WTC11 (cell line): ENCODE results near the gene VIM. TPM values are rescaled to one million over a fixed set of nuclear protein-coding genes. Genes with fewer than 3 reads are reported as not detected.

Experiments
- ATAC-seq: fragments of 200-7000 bp; cut with Tn5 transposase; 2 replicates; pipeline ENCODE4 v1.10.0; 2021; ENCODE audit warnings: mild to moderate bottlenecking, moderate library complexity
- CTCF ChIA-PET: fragments of 300-600 bp; sonication (Branson Sonifier 250); formaldehyde crosslinking; loops from one replicate; lab custom pipeline; 2021; ENCODE audit warnings: antibody characterized with exemption; lab: Charles Lee
- POLR2A ChIA-PET: fragments of 350-600 bp; sonication (Branson Sonifier 250); formaldehyde crosslinking; loops from one replicate; lab custom pipeline; 2021; ENCODE audit warnings: antibody characterized with exemption; lab: Charles Lee
- DNase-seq: peaks from one replicate; pipeline ENCODE4 v3.0.0; 2021; ENCODE audit warnings: low spot score
- H3K27ac Mint-ChIP-seq: 2 replicates; pipeline ENCODE4 v1.8.0; 2021; ENCODE audit warnings: mixed read lengths
- H3K27me3 Mint-ChIP-seq: 2 replicates; pipeline ENCODE4 v1.8.0; 2021; ENCODE audit warnings: low read depth, mild to moderate bottlenecking, moderate library complexity, mixed read lengths
- H3K36me3 Mint-ChIP-seq: 2 replicates; pipeline ENCODE4 v1.8.0; 2021; ENCODE audit warnings: mixed read lengths
- H3K4me1 Mint-ChIP-seq: 2 replicates; pipeline ENCODE4 v1.8.0; 2022; ENCODE audit warnings: mixed read lengths
- H3K4me3 Mint-ChIP-seq: 2 replicates; pipeline ENCODE4 v1.8.0; 2021; ENCODE audit warnings: mild to moderate bottlenecking, moderate library complexity, mixed read lengths
- H3K9me3 Mint-ChIP-seq: 2 replicates; pipeline ENCODE4 v1.8.0; 2021; ENCODE audit warnings: mixed read lengths
- ATF2 ChIP-seq: sonication (generic); formaldehyde crosslinking; IDR thresholded peaks from 2 replicates; pipeline ENCODE4 v1.8.1; 2022; ENCODE audit warnings: low read depth, missing genetic modification reagents, borderline replicate concordance
- ETV6 ChIP-seq: sonication (generic); formaldehyde crosslinking; IDR thresholded peaks from 2 replicates; pipeline ENCODE4 v1.8.1; 2022; ENCODE audit warnings: mild to moderate bottlenecking, missing genetic modification reagents
- FOXK1 ChIP-seq: sonication (generic); formaldehyde crosslinking; IDR thresholded peaks from 2 replicates; pipeline ENCODE4 v1.8.0; 2022; ENCODE audit warnings: mild to moderate bottlenecking, moderate library complexity, missing genetic modification reagents
- FOXP4 ChIP-seq: sonication (generic); formaldehyde crosslinking; IDR thresholded peaks from 2 replicates; pipeline ENCODE4 v1.8.0; 2022; ENCODE audit warnings: mild to moderate bottlenecking, missing genetic modification reagents
- GABPB1 ChIP-seq: sonication (generic); formaldehyde crosslinking; IDR thresholded peaks from 2 replicates; pipeline ENCODE4 v1.8.1; 2023; ENCODE audit warnings: mild to moderate bottlenecking, missing genetic modification reagents
- HMGA2 ChIP-seq: fragments of 250-450 bp; sonication (Bioruptor Pico); IDR thresholded peaks from 2 replicates; pipeline ENCODE4 v1.4.0; 2021; ENCODE audit warnings: mild to moderate bottlenecking, moderate library complexity
- KAT7 ChIP-seq: sonication (generic); formaldehyde crosslinking; IDR thresholded peaks from 2 replicates; pipeline ENCODE4 v1.8.1; 2023; ENCODE audit warnings: missing genetic modification reagents, mild to moderate bottlenecking, borderline replicate concordance
- NFATC4 ChIP-seq: fragments of 250-450 bp; sonication (Bioruptor Pico); IDR thresholded peaks from 2 replicates; pipeline ENCODE4 v1.9.0; 2021; ENCODE audit warnings: mild to moderate bottlenecking
- NFE2L1 ChIP-seq: sonication (generic); formaldehyde crosslinking; IDR thresholded peaks from 2 replicates; pipeline ENCODE4 v1.8.1; 2023; ENCODE audit warnings: missing genetic modification reagents
- RORB ChIP-seq: fragments of 250-450 bp; sonication (Bioruptor Pico); IDR thresholded peaks from 2 replicates; pipeline ENCODE4 v1.9.0; 2021; ENCODE audit warnings: mild to moderate bottlenecking
- STAT6 ChIP-seq: sonication (generic); formaldehyde crosslinking; conservative IDR thresholded peaks from 2 replicates; pipeline ENCODE4 v1.8.1; 2023; ENCODE audit warnings: mild to moderate bottlenecking, low read depth, missing genetic modification reagents, moderate library complexity
- TEAD4 ChIP-seq: sonication (generic); formaldehyde crosslinking; IDR thresholded peaks from 2 replicates; pipeline ENCODE4 v1.8.0; 2022; ENCODE audit warnings: mild to moderate bottlenecking, missing genetic modification reagents
- TP53 ChIP-seq: sonication (generic); formaldehyde crosslinking; IDR thresholded peaks from 2 replicates; pipeline ENCODE4 v1.8.1; 2023; ENCODE audit warnings: mild to moderate bottlenecking, missing genetic modification reagents
- ZBTB43 ChIP-seq: sonication (generic); formaldehyde crosslinking; IDR thresholded peaks from 2 replicates; pipeline ENCODE4 v1.8.1; 2023; ENCODE audit warnings: mild to moderate bottlenecking, missing genetic modification reagents
- ZNF671 ChIP-seq: fragments of 250-450 bp; sonication (Bioruptor Pico); IDR thresholded peaks from 2 replicates; pipeline ENCODE4 v1.8.0; 2021; ENCODE audit warnings: mild to moderate bottlenecking
- total RNA-seq: library from RNA; stranded (reverse); gene quantifications from 3 replicates; pipeline ENCODE4 v1.2.3, GENCODE V29; 2021
- TF ChIP-seq, protein P1 (sequence below): sonication (generic); formaldehyde crosslinking; conservative IDR thresholded peaks from 2 replicates; pipeline ENCODE4 v1.8.1; 2022; ENCODE audit warnings: mild to moderate bottlenecking, missing genetic modification reagents
- TF ChIP-seq, protein P2 (sequence below): sonication (generic); formaldehyde crosslinking; IDR thresholded peaks from 2 replicates; pipeline ENCODE4 v1.8.1; 2023; ENCODE audit warnings: mild to moderate bottlenecking, missing genetic modification reagents, borderline replicate concordance

The VIM gene
- total RNA-seq, 1 experiment from 2014 or later, result 74.1 TPM

- TF ChIP-seq TP53 (CRISPR knock-in tag), result no peak
Observed at GRCh38 chr10:17209881-17210280, 18.2 kb upstream of the VIM start (continued).

DNA sequence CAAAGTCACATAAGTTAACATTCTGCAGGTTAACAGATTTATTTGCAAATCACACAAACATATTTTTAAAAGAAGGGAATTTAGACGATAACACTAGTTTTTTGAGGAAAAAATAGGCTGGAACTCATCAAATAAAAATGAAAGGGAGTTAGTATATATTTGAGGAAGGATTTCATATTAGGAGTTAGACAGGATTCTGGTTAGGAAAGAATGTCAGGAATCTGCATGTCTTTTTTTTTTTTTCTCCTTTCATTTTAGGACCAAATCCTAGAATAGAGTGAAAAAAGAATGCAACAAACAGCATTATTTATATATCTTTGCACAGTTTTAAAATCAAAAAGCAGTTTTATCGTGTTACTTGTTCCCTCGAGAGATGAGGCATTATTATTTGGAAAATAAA lies 17.7 kb upstream of the VIM start:
- no peak for ATAC-seq
- H3K36me3 Mint-ChIP-seq, result no peaks in the 10 kb centered on the region
- ChIA-PET CTCF (no interaction called here), POLR2A (interaction anchor here (0.6 kb wide), 1 partner anchor 863 kb away, joined by 4 read pairs; no protein-coding TSS in a partner anchor)
- no peak overlapping the region for H3K27ac Mint-ChIP-seq
- H3K4me3 Mint-ChIP-seq, result no peak overlapping the region
- peaks cover 19% of the 10 kb centered on the region for H3K4me1 Mint-ChIP-seq
- no peaks in the 10 kb centered on the region for H3K27me3 Mint-ChIP-seq
- TF ChIP-seq FOXK1 (CRISPR knock-in tag), result no peak
- TF ChIP-seq GABPB1 (CRISPR knock-in tag), result no peak
- TF ChIP-seq STAT6, result no peak
- TF ChIP-seq, protein P1, sequence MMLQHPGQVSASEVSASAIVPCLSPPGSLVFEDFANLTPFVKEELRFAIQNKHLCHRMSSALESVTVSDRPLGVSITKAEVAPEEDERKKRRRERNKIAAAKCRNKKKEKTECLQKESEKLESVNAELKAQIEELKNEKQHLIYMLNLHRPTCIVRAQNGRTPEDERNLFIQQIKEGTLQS (CRISPR knock-in tag), result no peak
- TF ChIP-seq NFATC4 (CRISPR knock-in tag), result no peak
- TF ChIP-seq NFE2L1 (CRISPR knock-in tag), result no peak
- TF ChIP-seq ZNF671 (CRISPR knock-in tag), result no peak
- TF ChIP-seq KAT7, result no peak
- TF ChIP-seq, protein P2, sequence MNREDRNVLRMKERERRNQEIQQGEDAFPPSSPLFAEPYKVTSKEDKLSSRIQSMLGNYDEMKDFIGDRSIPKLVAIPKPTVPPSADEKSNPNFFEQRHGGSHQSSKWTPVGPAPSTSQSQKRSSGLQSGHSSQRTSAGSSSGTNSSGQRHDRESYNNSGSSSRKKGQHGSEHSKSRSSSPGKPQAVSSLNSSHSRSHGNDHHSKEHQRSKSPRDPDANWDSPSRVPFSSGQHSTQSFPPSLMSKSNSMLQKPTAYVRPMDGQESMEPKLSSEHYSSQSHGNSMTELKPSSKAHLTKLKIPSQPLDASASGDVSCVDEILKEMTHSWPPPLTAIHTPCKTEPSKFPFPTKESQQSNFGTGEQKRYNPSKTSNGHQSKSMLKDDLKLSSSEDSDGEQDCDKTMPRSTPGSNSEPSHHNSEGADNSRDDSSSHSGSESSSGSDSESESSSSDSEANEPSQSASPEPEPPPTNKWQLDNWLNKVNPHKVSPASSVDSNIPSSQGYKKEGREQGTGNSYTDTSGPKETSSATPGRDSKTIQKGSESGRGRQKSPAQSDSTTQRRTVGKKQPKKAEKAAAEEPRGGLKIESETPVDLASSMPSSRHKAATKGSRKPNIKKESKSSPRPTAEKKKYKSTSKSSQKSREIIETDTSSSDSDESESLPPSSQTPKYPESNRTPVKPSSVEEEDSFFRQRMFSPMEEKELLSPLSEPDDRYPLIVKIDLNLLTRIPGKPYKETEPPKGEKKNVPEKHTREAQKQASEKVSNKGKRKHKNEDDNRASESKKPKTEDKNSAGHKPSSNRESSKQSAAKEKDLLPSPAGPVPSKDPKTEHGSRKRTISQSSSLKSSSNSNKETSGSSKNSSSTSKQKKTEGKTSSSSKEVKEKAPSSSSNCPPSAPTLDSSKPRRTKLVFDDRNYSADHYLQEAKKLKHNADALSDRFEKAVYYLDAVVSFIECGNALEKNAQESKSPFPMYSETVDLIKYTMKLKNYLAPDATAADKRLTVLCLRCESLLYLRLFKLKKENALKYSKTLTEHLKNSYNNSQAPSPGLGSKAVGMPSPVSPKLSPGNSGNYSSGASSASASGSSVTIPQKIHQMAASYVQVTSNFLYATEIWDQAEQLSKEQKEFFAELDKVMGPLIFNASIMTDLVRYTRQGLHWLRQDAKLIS, result no peak
- no peak for TF ChIP-seq RORB (CRISPR knock-in tag)
- TF ChIP-seq FOXP4, result no peak
- TF ChIP-seq ATF2 (CRISPR knock-in tag), result no peak
- no peak for TF ChIP-seq TEAD4
- no peak for TF ChIP-seq HMGA2 (CRISPR knock-in tag)
- TF ChIP-seq ZBTB43 (CRISPR knock-in tag), result no peak
- TF ChIP-seq ETV6 (CRISPR knock-in tag), result no peak
- no peak for DNase-seq
- H3K9me3 Mint-ChIP-seq, result no peaks in the 10 kb centered on the region
